Measurements from ENCODE around the gene TSPAN12.

Gene TSPAN12

GRCh38 chr7:120836556-120837115, 21.3 kb downstream of the TSPAN12 start:
- H3K4me1 ChIP-seq (ENCODE audit: control insufficient read depth, insufficient read depth, low read length): peaks cover 3% of the 10 kb centered on the region
- no peaks in the 10 kb centered on the region for H3K9me3 ChIP-seq (ENCODE audit: control insufficient read depth, insufficient read depth, low read depth, low read length)
- TF ChIP-seq YY2 (tag by site-specific recombination; IDR thresholded peaks at IDR 0.05) (no peak), SALL2 (tag by site-specific recombination; IDR thresholded peaks at IDR 0.05; ENCODE audit: borderline replicate concordance) (no peak), ZNF558 (tag by site-specific recombination; IDR thresholded peaks at IDR 0.05) (no peak), ZNF10 (tag by site-specific recombination; IDR thresholded peaks at IDR 0.05) (no peak), KLF8 (tag by site-specific recombination; IDR thresholded peaks at IDR 0.05) (no peak), AEBP2 (tag by site-specific recombination; IDR thresholded peaks at IDR 0.05; ENCODE audit: borderline replicate concordance) (no peak), ZNF660 (tag by site-specific recombination; IDR thresholded peaks at IDR 0.05) (no peak), PRDM4 (tag by site-specific recombination; IDR thresholded peaks at IDR 0.05) (no peak), ZNF223 (tag by site-specific recombination; IDR thresholded peaks at IDR 0.05) (no peak), ZNF146 (tag by site-specific recombination; IDR thresholded peaks at IDR 0.05) (no peak), GLI2 (tag by site-specific recombination; IDR thresholded peaks at IDR 0.05; ENCODE audit: borderline replicate concordance, low read depth) (no peak), ZNF239 (tag by site-specific recombination; IDR thresholded peaks at IDR 0.05) (no peak), ZFP37 (tag by site-specific recombination; IDR thresholded peaks at IDR 0.05) (no peak)
- TF ChIP-seq, protein P1, sequence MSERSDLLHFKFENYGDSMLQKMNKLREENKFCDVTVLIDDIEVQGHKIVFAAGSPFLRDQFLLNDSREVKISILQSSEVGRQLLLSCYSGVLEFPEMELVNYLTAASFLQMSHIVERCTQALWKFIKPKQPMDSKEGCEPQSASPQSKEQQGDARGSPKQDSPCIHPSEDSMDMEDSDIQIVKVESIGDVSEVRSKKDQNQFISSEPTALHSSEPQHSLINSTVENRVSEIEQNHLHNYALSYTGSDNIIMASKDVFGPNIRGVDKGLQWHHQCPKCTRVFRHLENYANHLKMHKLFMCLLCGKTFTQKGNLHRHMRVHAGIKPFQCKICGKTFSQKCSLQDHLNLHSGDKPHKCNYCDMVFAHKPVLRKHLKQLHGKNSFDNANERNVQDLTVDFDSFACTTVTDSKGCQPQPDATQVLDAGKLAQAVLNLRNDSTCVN (tag by site-specific recombination; optimal IDR thresholded peaks at IDR 0.05): no peak
- TF ChIP-seq, protein P2, sequence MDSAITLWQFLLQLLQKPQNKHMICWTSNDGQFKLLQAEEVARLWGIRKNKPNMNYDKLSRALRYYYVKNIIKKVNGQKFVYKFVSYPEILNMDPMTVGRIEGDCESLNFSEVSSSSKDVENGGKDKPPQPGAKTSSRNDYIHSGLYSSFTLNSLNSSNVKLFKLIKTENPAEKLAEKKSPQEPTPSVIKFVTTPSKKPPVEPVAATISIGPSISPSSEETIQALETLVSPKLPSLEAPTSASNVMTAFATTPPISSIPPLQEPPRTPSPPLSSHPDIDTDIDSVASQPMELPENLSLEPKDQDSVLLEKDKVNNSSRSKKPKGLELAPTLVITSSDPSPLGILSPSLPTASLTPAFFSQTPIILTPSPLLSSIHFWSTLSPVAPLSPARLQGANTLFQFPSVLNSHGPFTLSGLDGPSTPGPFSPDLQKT (IDR thresholded peaks at IDR 0.05; ENCODE audit: borderline replicate concordance, low read depth, low read length): no peak
- TF ChIP-seq, protein P3, sequence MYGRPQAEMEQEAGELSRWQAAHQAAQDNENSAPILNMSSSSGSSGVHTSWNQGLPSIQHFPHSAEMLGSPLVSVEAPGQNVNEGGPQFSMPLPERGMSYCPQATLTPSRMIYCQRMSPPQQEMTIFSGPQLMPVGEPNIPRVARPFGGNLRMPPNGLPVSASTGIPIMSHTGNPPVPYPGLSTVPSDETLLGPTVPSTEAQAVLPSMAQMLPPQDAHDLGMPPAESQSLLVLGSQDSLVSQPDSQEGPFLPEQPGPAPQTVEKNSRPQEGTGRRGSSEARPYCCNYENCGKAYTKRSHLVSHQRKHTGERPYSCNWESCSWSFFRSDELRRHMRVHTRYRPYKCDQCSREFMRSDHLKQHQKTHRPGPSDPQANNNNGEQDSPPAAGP (tag by site-specific recombination; IDR thresholded peaks at IDR 0.05): no peak
- ChIA-PET CTCF (no interaction called here), POLR2A (no interaction called here)
- no peak overlapping the region for H3K27ac ChIP-seq (ENCODE audit: extremely low read depth, low read depth, low read length)
- H3K4me3 ChIP-seq (ENCODE audit: low read depth, low read length): no peak overlapping the region
- peaks cover 3 to 13% of the 10 kb centered on the region in 2 experiments; a peak in 2 of 3 replicates for H3K36me3 ChIP-seq (ENCODE audit: control insufficient read depth in 2 of 2, insufficient read depth in 1 of 2, low read length in 2 of 2)

- Histone ChIP-seq H3K9me3 (ENCODE audit: control insufficient read depth, insufficient read depth, low read depth, low read length) (no peaks in the 10 kb centered on the region), H3K27ac (ENCODE audit: extremely low read depth, low read depth, low read length) (no peak overlapping the region), H3K4me1 (ENCODE audit: control insufficient read depth, insufficient read depth, low read length) (peaks cover 3% of the 10 kb centered on the region), H3K36me3 (ENCODE audit: control insufficient read depth in 2 of 2, insufficient read depth in 1 of 2, low read length in 2 of 2) (peaks cover 10 to 18% of the 10 kb centered on the region in 2 experiments; a peak in 2 of 3 replicates), H3K4me3 (ENCODE audit: low read depth, low read length) (no peak overlapping the region)
- TF ChIP-seq ZNF184 (tag by site-specific recombination; IDR thresholded peaks at IDR 0.05) (no peak), ZSCAN23 (tag by site-specific recombination; IDR thresholded peaks at IDR 0.05) (no peak), ZXDB (tag by site-specific recombination; IDR thresholded peaks at IDR 0.05) (no peak), KLF7 (tag by site-specific recombination; IDR thresholded peaks at IDR 0.05; ENCODE audit: borderline replicate concordance) (no peak)
- TF ChIP-seq, protein P4, sequence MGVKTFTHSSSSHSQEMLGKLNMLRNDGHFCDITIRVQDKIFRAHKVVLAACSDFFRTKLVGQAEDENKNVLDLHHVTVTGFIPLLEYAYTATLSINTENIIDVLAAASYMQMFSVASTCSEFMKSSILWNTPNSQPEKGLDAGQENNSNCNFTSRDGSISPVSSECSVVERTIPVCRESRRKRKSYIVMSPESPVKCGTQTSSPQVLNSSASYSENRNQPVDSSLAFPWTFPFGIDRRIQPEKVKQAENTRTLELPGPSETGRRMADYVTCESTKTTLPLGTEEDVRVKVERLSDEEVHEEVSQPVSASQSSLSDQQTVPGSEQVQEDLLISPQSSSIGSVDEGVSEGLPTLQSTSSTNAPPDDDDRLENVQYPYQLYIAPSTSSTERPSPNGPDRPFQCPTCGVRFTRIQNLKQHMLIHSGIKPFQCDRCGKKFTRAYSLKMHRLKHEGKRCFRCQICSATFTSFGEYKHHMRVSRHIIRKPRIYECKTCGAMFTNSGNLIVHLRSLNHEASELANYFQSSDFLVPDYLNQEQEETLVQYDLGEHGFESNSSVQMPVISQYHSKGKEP (tag by site-specific recombination; IDR thresholded peaks at IDR 0.05): 0 out of 2 replicates have a peak, but pooled peaks have one; percentile 30
- ChIA-PET POLR2A (no interaction called here), CTCF (no interaction called here)
Measured at GRCh38 chr7:120834726-120835125, 23.2 kb downstream of the TSPAN12 start.

Data from HEK293 (cell line).